Melanocyte of skin (primary cell): ENCODE results near the gene ATAD3C. TPM values are rescaled to one million over a fixed set of nuclear protein-coding genes. Genes with fewer than 3 reads are reported as not detected.

ENCODE experiments used
- total RNA-seq, 2 donors: library from RNA; depleted of rRNA; stranded (reverse); fragments of >200 nt; gene quantifications; 2 replicates each; pipeline ENCODE4 v1.2.3, GENCODE V29; 2012

Gene ATAD3C, protein sequence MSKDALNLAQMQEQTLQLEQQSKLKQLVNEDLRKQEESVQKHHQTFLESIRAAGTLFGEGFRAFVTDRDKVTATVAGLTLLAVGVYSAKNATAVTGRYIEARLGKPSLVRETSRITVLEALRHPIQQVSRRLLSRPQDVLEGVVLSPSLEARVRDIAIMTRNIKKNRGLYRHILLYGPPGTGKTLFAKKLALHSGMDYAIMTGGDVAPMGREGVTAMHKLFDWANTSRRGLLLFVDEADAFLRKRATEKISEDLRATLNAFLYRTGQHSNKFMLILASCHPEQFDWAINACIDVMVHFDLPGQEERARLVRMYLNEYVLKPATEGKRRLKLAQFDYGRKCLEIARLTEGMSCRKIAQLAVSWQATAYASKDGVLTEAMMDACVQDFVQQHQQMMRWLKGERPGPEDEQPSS
- total RNA-seq, result not detected

DNA sequence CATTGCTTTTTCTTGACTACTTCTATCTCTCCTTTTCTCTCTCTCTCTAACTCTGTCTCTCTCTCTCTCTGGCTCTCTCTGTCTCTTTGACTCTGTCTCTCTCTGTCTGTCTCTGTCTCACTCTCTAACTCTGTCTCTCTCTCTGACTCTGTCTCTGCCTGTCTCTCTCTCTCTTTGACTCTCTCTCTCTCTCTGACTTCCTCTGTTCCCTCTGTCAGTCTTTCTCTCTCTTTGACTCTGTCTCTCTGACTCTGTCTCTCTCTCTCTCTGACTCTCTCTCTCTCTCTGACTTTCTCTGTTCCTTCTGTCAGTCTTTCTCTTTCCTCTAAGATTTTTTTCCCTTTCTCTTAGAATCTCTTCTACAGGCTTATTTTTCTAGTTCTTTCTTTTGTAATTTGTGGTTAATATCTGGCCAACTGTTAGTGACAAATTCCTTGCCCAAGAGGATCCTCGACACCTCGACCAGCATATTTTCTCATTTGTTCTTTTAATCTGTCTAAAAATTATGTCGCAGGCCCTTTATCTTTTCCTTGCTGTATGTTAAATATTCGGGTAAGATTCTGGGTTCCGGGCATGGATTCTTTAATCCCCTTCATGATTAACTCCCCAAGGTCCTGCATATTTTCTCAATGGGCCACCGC lies at the start of gene ATAD3C:
Gene ATAD3C, plus strand, starts transcription at position 591 of the 641 bp plus-strand sequence. CDS start 995 bp downstream, outside the sequence.

DNA sequence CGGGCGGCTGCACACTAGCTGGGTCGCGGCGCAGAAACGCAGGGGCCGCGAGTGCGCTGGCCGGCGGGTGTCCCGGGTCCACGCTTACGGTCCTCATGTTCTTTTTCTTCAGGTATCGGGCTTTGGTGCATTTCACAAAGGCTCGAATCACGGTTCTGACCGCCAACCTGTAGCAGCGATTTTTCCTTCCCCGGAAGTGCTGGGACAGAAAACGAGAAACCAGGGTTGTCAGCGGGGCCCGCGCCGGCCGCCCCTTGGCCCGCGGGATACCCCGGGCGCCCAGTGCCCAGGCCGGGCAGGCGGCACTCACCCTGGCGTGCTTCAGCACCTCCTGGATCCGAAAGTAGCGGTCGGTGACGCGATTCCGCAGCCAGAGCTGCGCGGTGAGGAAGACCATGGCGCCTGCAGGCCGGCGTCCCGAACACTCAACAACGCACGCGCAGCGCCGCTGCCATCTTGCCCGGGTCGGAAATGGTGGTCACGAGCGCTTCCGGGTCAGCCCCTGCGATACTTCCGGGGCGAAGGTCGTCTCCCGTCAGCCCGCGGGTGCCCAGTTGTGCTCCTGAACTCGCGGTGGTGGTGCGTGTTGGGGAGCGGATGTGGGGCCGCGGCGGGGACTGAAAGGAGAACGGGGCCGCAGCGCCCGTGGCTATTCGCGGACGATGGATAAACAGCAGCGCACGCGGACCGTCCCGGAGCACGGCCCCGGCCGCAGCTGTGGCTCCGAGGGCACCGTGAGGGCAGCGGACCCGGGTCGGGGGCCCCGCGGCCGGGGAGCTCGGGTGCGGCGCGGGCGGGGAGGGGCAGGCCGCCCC lies 42.5 kb upstream of the ATAD3C start, which contains the start of gene MRPL20:
Gene MRPL20, minus strand, starts transcription at position 473 of the 815 bp plus-strand sequence. Its CDS starts 76 bp downstream, at position 397.

DNA sequence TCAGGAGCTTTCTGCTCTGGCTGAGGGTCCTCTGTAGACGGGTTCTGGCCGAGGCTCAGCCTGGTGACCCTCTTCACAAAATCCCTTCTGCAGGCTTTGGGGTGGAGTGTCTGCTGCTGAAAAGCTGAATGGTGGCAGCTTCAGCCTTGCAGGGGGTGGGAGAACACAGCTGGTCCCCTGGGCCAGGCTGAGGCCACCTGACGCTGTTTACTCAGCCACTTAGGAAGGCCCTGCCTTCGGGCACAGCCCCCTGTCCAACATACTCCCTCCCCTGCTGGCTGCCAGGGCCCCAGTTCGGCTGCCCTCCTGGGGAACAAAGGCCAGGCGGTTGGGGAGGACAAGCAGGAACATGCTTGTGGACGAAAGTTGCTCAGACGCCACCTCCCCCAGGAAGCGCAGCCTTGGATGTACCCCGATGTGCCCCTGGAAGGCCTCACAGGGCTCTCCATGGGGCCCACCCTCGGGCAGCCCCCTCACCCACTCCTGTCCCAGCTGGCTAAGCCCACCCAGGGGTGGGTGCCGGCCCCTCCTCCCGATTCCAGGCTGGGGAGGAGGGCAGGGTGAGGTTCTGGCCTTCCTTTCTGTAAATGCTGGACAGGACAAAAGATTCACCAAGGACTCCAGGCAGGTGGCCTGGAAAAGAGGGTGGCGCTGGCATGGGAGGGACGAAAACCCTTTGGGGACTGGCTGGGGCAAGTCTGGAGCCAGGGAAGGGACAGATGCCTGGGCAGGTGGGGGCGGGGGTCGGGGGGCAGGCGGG lies 28.2 kb upstream of the ATAD3C start, which contains the start of gene ANKRD65:
Gene ANKRD65, minus strand, starts transcription at position 130 of the 760 bp plus-strand sequence. CDS start 271 bp downstream, outside the sequence.

DNA sequence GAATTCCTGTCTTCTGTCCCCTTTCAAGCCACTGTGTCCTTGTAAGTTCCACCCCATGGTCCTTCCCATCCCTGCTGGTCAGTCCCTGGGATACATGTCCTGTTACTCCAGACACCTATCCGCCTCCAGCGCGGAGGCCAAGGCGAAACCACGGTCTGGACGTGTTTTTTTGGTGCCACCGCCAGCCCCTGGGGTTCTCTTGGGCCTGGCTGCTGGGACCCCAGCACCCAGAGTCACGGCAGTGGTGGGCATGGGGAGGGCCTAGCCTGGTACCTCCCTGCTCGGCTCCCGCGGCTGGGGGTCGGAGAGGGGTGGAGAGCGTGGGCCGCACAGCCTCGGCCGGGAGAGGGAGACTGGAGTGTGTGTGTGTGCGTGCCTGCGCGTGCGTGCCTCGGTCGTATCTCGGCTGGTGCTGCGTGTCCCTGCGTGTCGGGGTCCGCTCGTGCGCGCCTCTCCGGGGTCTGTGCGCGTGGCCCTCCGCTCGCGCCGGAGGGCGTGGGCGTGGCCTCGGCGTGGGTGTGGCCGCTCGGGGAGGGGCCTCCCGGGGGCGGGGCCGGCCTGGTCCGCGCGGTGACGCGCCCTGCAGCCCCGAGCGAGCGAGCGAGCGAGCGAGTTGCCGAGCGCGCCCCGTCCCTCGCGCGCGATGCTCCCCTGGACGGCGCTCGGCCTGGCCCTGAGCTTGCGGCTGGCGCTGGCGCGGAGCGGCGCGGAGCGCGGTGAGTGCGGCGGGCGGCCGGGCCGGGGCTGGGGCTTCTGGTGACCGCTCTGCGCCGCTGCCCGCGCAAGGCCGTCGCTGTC lies 14.2 kb upstream of the ATAD3C start, which contains the start of gene VWA1:
Gene VWA1, plus strand, starts transcription at position 585 of the 798 bp plus-strand sequence. Its CDS starts 59 bp downstream, at position 644.

DNA sequence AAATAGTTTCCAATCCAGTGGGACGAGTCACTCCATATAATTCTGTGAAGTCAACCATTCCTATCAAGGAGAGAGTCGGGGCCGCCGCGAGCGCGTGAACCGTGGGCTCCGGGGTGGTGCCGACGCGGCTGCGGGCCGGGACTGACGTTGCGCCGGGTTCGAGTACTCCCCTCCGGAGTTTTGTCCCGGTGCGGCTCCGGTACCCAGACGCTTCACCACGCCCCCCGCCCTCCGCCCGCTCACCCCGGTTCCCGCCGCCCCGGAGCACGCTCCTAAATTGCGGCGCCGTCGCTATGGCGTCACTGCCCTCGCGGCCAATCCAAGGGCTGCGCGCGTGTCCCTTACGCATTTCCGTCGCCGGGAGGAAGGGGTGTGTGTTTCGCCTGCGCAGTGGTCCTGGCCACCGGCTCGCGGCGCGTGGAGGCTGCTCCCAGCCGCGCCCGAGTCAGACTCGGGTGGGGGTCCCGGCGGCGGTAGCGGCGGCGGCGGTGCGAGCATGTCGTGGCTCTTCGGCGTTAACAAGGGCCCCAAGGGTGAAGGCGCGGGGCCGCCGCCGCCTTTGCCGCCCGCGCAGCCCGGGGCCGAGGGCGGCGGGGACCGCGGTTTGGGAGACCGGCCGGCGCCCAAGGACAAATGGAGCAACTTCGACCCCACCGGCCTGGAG lies 22.0 kb downstream of the ATAD3C start, which contains the start of gene ATAD3B:
Gene ATAD3B, plus strand, starts transcription at position 377 of the 664 bp plus-strand sequence. Its CDS starts 120 bp downstream, at position 497.

DNA sequence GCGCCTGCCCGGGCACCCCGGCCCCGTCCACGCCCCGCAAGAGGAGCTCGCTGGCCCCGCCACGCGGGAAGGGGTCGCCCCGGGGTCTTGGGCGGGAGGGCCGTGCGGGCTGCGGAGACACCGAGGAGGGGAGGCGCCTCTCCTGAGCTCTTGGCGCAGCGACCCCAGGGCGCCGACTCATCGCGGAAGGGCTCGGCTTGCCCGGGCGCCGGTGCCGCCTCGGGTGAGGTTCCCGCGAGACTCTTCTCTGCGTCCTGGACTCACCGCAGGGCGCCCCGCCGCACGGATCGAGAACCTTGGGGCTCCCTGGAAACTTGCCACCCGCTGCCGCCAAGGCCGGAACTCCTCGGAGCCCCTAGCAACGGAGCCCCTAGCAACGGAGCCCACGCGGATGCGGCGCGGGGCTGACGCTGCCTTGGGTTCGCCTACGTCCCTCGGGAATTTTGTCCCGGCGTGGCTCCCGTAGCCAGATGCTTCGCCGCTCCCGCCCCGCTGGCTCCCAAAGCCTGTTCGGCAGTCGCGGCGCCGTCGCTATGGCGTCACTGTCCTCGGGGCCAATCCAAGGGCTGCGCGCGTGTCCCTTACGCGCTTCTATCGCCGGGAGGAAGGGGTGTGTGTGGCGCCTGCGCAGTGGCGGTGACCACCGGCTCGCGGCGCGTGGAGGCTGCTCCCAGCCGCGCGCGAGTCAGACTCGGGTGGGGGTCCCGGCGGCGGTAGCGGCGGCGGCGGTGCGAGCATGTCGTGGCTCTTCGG lies 62.2 kb downstream of the ATAD3C start, which contains the start of gene ATAD3A:
Gene ATAD3A, plus strand, starts transcription at position 630 of the 753 bp plus-strand sequence. Its CDS starts 107 bp downstream, at position 737.

Other genes with a start within 250 kb of the ATAD3C start
- under 1 TPM in 1 of 2 donors, not detected in 1; 0.34 TPM for gene TNFRSF18, start 243.1 kb upstream of the ATAD3C start, total RNA-seq
- gene TNFRSF4, start 235.5 kb upstream of the ATAD3C start, total RNA-seq, result not detected
- gene SDF4, start 217.7 kb upstream of the ATAD3C start, total RNA-seq, result 10 to 100 TPM; 79.5 to 88.9 TPM
- gene B3GALT6, start 217.5 kb upstream of the ATAD3C start, total RNA-seq, result 10 to 100 TPM; 19.0 to 26.5 TPM
- gene C1QTNF12, start 203.0 kb upstream of the ATAD3C start, total RNA-seq, result not detected
- gene UBE2J2, start 175.8 kb upstream of the ATAD3C start, total RNA-seq, result 10 to 100 TPM; 28.9 to 32.6 TPM
- gene SCNN1D, start 169.3 kb upstream of the ATAD3C start, total RNA-seq, result under 1 TPM; 0.67 to 0.69 TPM
- 10 to 100 TPM; 21.3 to 42.0 TPM for gene ACAP3, start 141.8 kb upstream of the ATAD3C start, total RNA-seq
- 10 to 100 TPM; 15.8 to 23.6 TPM for gene PUSL1, start 141.1 kb upstream of the ATAD3C start, total RNA-seq
- 100 to 1,000 TPM in 1 of 2 donors, 10 to 100 TPM in 1; 57.5 to 102 TPM for gene INTS11, start 125.0 kb upstream of the ATAD3C start, total RNA-seq
- 10 to 100 TPM; 20.0 to 23.0 TPM for gene CPTP, start 124.9 kb upstream of the ATAD3C start, total RNA-seq
- under 1 TPM in 1 of 2 donors, not detected in 1; 0.33 TPM for gene TAS1R3, start 118.4 kb upstream of the ATAD3C start, total RNA-seq
- gene DVL1, start 100.3 kb upstream of the ATAD3C start, total RNA-seq, result 10 to 100 TPM; 44.4 to 60.6 TPM
- under 1 TPM in 1 of 2 donors, not detected in 1; 0.33 TPM for gene MXRA8, start 91.1 kb upstream of the ATAD3C start, total RNA-seq
- 100 to 1,000 TPM; 117 to 140 TPM for gene AURKAIP1, start 74.5 kb upstream of the ATAD3C start, total RNA-seq
- gene CCNL2, start 50.4 kb upstream of the ATAD3C start, total RNA-seq, result 10 to 100 TPM; 63.9 to 72.3 TPM
- gene MRPL20, start 42.4 kb upstream of the ATAD3C start, total RNA-seq, result 100 to 1,000 TPM in 1 of 2 donors, 10 to 100 TPM in 1; 57.5 to 103 TPM
- gene ANKRD65, start 28.4 kb upstream of the ATAD3C start, total RNA-seq, result under 1 TPM in 1 of 2 donors, not detected in 1; under 0.01 TPM
- gene VWA1, start 14.0 kb upstream of the ATAD3C start, total RNA-seq, result 1 to 10 TPM; 2.4 to 4.3 TPM
- gene ATAD3B, start 22.1 kb downstream of the ATAD3C start, total RNA-seq, result 10 to 100 TPM; 22.4 to 33.6 TPM
- gene ATAD3A, start 62.5 kb downstream of the ATAD3C start, total RNA-seq, result 10 to 100 TPM; 32.0 to 42.0 TPM
- 1 to 10 TPM; 2.1 to 4.7 TPM for gene TMEM240, start 90.9 kb downstream of the ATAD3C start, total RNA-seq
- gene SSU72, start 125.2 kb downstream of the ATAD3C start, total RNA-seq, result 100 to 1,000 TPM; 141 to 177 TPM
- 10 to 100 TPM in 1 of 2 donors, 1 to 10 TPM in 1; 7.3 to 20.0 TPM for gene FNDC10, start 150.4 kb downstream of the ATAD3C start, total RNA-seq
- 10 to 100 TPM; 32.6 to 51.6 TPM for gene MIB2, start 165.8 kb downstream of the ATAD3C start, total RNA-seq
- gene MMP23B, start 182.5 kb downstream of the ATAD3C start, total RNA-seq, result under 1 TPM; under 0.01 to 0.34 TPM
- gene CDK11B, start 209.3 kb downstream of the ATAD3C start, total RNA-seq, result 1 to 10 TPM; 4.1 to 6.0 TPM
- gene SLC35E2B, start 243.1 kb downstream of the ATAD3C start, total RNA-seq, result 10 to 100 TPM; 17.0 to 27.5 TPM